Measurements from ENCODE around the gene R3HDM4. TPM values are rescaled to one million over a fixed set of nuclear protein-coding genes. Genes with fewer than 3 reads are reported as not detected.

R3HDM4 gene
- total RNA-seq, 1 experiment from 2014 or later, result 57.7 TPM

DNA sequence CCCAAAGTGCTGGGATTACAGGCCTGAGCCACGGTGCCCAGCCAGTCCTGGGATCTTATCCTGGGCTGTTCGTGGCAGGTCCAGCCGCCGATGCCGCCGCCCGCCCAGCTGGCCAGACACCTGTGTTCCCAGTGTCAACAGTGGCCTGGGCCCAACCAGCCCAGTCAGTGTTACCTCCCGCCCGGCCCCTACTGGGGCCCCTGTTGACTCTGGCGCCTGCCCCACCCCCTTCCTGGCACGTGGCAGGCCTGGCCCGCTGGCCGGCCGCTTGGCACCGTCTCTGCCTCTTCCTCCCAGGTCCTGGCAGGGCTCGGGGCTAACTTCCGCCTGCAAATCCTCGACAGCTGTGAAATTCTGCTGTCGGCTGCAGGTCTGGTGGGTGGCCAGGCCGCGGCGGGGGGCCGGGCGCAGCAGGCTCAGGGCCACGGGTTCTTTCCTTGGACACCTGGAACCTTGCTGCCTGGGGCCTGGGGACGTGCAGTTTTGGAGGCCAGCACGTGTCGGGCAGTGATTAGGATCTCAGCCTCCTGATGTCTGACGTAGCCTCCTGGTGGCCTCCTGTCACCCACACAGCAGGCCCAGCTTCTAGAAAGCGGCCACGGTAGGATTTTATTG is 22.0 kb upstream of the R3HDM4 start:
- Mint-ChIP-seq H3K4me1 (ENCODE audit: low read depth, unreplicated experiment) (no peaks in the 10 kb centered on the region), H3K27ac (ENCODE audit: unreplicated experiment) (no peak overlapping the region), H3K9me3 (ENCODE audit: unreplicated experiment) (no peaks in the 10 kb centered on the region), H3K4me3 (ENCODE audit: unreplicated experiment) (no peak overlapping the region), H3K36me3 (ENCODE audit: insufficient read depth, unreplicated experiment) (peaks cover 97% of the 10 kb centered on the region), H3K27me3 (ENCODE audit: insufficient read depth, unreplicated experiment) (no peaks in the 10 kb centered on the region)
- intact Hi-C loops (cut with micrococcal nuclease; ENCODE audit: unreplicated experiment), result no loop called here
- CTCF ChIA-PET, result no interaction called here
- H3K36me3 ChIP-seq (ENCODE audit: control insufficient read depth, insufficient read depth, low read length), result peaks cover 5% of the 10 kb centered on the region
- no peaks in the 10 kb centered on the region for H3K9me3 ChIP-seq
- H3K4me3 ChIP-seq (ENCODE audit: low read depth, low read length), result no peak overlapping the region
- no TSS peak for BruUV-seq (replicated peaks)
- TF ChIP-seq, protein P1, sequence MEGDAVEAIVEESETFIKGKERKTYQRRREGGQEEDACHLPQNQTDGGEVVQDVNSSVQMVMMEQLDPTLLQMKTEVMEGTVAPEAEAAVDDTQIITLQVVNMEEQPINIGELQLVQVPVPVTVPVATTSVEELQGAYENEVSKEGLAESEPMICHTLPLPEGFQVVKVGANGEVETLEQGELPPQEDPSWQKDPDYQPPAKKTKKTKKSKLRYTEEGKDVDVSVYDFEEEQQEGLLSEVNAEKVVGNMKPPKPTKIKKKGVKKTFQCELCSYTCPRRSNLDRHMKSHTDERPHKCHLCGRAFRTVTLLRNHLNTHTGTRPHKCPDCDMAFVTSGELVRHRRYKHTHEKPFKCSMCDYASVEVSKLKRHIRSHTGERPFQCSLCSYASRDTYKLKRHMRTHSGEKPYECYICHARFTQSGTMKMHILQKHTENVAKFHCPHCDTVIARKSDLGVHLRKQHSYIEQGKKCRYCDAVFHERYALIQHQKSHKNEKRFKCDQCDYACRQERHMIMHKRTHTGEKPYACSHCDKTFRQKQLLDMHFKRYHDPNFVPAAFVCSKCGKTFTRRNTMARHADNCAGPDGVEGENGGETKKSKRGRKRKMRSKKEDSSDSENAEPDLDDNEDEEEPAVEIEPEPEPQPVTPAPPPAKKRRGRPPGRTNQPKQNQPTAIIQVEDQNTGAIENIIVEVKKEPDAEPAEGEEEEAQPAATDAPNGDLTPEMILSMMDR (IDR thresholded peaks at IDR 0.05; ENCODE audit: insufficient read depth in 1 of 2, low read depth in 1 of 2, low read length in 1 of 2, severe bottlenecking in 1 of 2, unreplicated experiment in 1 of 2), result no peak
- no peaks in the 10 kb centered on the region for H3K27me3 ChIP-seq (replicated peaks; ENCODE audit: control insufficient read depth, insufficient read depth, low read length)
- H3K4me1 ChIP-seq, result peaks cover 14% of the 10 kb centered on the region
- no peak for DNase-seq
- POLR2A ChIA-PET, result no interaction called here

DNA sequence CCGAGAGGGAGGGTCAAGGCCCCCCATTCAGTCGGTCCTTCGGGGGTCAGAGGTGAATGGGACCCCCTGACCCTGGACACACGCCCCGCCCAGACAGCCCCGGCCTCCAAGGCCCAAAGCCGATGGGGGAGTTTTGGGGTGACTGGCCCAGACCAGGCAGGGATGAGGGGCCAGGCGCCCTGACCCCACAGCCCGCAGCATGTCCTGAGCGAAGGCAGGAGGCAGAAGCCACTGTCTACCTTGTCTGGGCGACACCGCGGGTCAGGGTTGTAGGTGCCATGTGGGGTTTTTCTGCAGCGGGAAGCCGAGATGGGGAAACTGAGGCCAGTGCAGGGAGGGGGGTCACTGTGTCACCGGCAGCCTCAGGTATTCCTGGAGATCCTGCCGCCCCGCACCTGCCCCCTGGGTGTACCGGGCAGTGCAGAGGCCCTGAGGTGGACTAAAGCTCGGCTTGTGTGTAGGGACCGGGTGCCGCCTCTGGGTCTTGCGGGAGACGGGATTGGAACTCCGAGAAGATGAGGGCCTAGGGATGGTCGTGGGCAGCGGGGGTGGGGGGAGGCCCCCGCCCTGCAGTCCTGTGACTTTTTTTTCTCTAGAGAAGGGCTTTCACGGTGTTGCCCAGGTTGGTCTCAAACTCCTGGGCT is 21.3 kb upstream of the R3HDM4 start:
- Histone ChIP-seq H3K36me3 (ENCODE audit: control insufficient read depth, insufficient read depth, low read length) (peaks cover 5% of the 10 kb centered on the region), H3K27me3 (replicated peaks; ENCODE audit: control insufficient read depth, insufficient read depth, low read length) (no peaks in the 10 kb centered on the region), H3K4me1 (peaks cover 14% of the 10 kb centered on the region), H3K4me3 (ENCODE audit: low read depth, low read length) (no peak overlapping the region), H3K9me3 (no peaks in the 10 kb centered on the region)
- no TSS peak for BruUV-seq (replicated peaks)
- ChIA-PET CTCF (no interaction called here), POLR2A (no interaction called here)
- intact Hi-C loops (cut with micrococcal nuclease; ENCODE audit: unreplicated experiment), result no loop called here
- Mint-ChIP-seq H3K27me3 (ENCODE audit: insufficient read depth, unreplicated experiment) (no peaks in the 10 kb centered on the region), H3K4me3 (ENCODE audit: unreplicated experiment) (no peak overlapping the region), H3K9me3 (ENCODE audit: unreplicated experiment) (no peaks in the 10 kb centered on the region), H3K27ac (ENCODE audit: unreplicated experiment) (no peak overlapping the region), H3K4me1 (ENCODE audit: low read depth, unreplicated experiment) (no peaks in the 10 kb centered on the region), H3K36me3 (ENCODE audit: insufficient read depth, unreplicated experiment) (peaks cover 96% of the 10 kb centered on the region)
- TF ChIP-seq, protein P1 (IDR thresholded peaks at IDR 0.05; ENCODE audit: insufficient read depth in 1 of 2, low read depth in 1 of 2, low read length in 1 of 2, severe bottlenecking in 1 of 2, unreplicated experiment in 1 of 2), result no peak
- no peak for DNase-seq

DNA sequence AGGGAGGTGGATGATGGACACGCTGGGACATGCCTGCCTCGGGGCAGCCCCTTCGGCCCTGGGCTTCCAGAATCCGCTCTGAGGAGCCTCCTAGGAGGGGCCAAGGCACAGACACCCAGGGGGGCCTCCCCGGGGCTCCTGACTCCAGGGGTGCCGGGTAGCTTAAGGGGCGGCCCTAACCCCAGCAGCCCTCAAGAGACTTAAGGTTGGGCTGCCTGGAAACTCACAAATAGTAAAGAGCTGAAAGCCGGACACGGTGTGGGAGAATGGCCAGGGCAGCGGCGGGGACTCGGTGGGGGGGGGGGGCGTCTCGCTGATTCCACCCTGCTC is 20.5 kb upstream of the R3HDM4 start:
- H3K36me3 Mint-ChIP-seq (ENCODE audit: insufficient read depth, unreplicated experiment), result peaks cover 98% of the 10 kb centered on the region
- DNase-seq, result no peak
- no peak overlapping the region for H3K27ac Mint-ChIP-seq (ENCODE audit: unreplicated experiment)
- H3K27me3 Mint-ChIP-seq (ENCODE audit: insufficient read depth, unreplicated experiment), result no peaks in the 10 kb centered on the region
- Histone ChIP-seq H3K27me3 (replicated peaks; ENCODE audit: control insufficient read depth, insufficient read depth, low read length) (no peaks in the 10 kb centered on the region), H3K4me1 (peaks cover 19% of the 10 kb centered on the region), H3K4me3 (ENCODE audit: low read depth, low read length) (no peak overlapping the region), H3K36me3 (ENCODE audit: control insufficient read depth, insufficient read depth, low read length) (peaks cover 5% of the 10 kb centered on the region), H3K9me3 (no peaks in the 10 kb centered on the region)
- intact Hi-C loops (cut with micrococcal nuclease; ENCODE audit: unreplicated experiment), result no loop called here
- no peaks in the 10 kb centered on the region for H3K9me3 Mint-ChIP-seq (ENCODE audit: unreplicated experiment)
- TF ChIP-seq, protein P1 (IDR thresholded peaks at IDR 0.05; ENCODE audit: insufficient read depth in 1 of 2, low read depth in 1 of 2, low read length in 1 of 2, severe bottlenecking in 1 of 2, unreplicated experiment in 1 of 2), result no peak
- no TSS peak for BruUV-seq (replicated peaks)
- ChIA-PET POLR2A (no interaction called here), CTCF (interaction anchor here (0.6 kb wide), 1 partner anchor 39 kb away, joined by 5 read pairs; no protein-coding TSS in a partner anchor)
- no peak overlapping the region for H3K4me3 Mint-ChIP-seq (ENCODE audit: unreplicated experiment)
- H3K4me1 Mint-ChIP-seq (ENCODE audit: low read depth, unreplicated experiment), result no peaks in the 10 kb centered on the region
